Cardiac muscle cell (in vitro differentiated cells and primary cell): ENCODE measurements around the gene RRBP1. TPM values are rescaled to one million over a fixed set of nuclear protein-coding genes. Genes with fewer than 3 reads are reported as not detected.
A peak's percentile ranks its signal among the peaks of the same experiment; 100 is the strongest.

Experiments used
- DNase-seq, 2 donors: peaks; one replicate each; pipeline versions ENCODE4 v3.0.0 to v3.0.0-alpha.2; 2010 to 2017; ENCODE audit warnings: low read depth in 1 of 2, low spot score in 1 of 2
- H3K27ac ChIP-seq: fragments of 200-600 bp; sonication (generic); 2 replicates; pipeline ENCODE4 v1.5.1; 2016
- H3K27me3 ChIP-seq: fragments of 200-600 bp; sonication (generic); 2 replicates; pipeline ENCODE4 v1.6.0; 2016; ENCODE audit warnings: control low read depth
- H3K36me3 ChIP-seq: fragments of 200-600 bp; sonication (generic); 2 replicates; pipeline ENCODE4 v1.5.1; 2016; ENCODE audit warnings: control low read depth
- H3K4me1 ChIP-seq: fragments of 200-600 bp; sonication (generic); 2 replicates; pipeline ENCODE4 v1.8.1; 2017; ENCODE audit warnings: low read depth, mild to moderate bottlenecking, mixed run types
- H3K4me3 ChIP-seq: fragments of 200-600 bp; sonication (generic); 2 replicates; pipeline ENCODE4 v1.5.1; 2016; ENCODE audit warnings: mild to moderate bottlenecking
- H3K9me3 ChIP-seq: fragments of 200-600 bp; sonication (generic); 2 replicates; pipeline ENCODE4 v1.5.1; 2017; ENCODE audit warnings: low read depth, mild to moderate bottlenecking, control low read depth
- polyA plus RNA-seq: library from polyadenylated mRNA; unstranded; fragments of >200 nt; fragmentation: Nextera tagmentation; extraction: Ambion mirVana; gene quantifications from 2 replicates; pipeline ENCODE4 v1.2.1, GENCODE V29; 2016
- total RNA-seq: library from RNA; depleted of rRNA; stranded (reverse); fragments of >200 nt; gene quantifications from 2 replicates; pipeline ENCODE4 v1.2.3, GENCODE V29; 2016
- TF ChIP-seq, protein P1 (sequence below): IDR thresholded peaks from 2 replicates; pipeline ENCODE4 v1.5.1; 2012; ENCODE audit warnings: low read depth, mild to moderate bottlenecking, low read length

Gene RRBP1
- total and polyA plus RNA-seq, 2 experiments from 2014 or later = 50.7 to 77.5 TPM

DNA sequence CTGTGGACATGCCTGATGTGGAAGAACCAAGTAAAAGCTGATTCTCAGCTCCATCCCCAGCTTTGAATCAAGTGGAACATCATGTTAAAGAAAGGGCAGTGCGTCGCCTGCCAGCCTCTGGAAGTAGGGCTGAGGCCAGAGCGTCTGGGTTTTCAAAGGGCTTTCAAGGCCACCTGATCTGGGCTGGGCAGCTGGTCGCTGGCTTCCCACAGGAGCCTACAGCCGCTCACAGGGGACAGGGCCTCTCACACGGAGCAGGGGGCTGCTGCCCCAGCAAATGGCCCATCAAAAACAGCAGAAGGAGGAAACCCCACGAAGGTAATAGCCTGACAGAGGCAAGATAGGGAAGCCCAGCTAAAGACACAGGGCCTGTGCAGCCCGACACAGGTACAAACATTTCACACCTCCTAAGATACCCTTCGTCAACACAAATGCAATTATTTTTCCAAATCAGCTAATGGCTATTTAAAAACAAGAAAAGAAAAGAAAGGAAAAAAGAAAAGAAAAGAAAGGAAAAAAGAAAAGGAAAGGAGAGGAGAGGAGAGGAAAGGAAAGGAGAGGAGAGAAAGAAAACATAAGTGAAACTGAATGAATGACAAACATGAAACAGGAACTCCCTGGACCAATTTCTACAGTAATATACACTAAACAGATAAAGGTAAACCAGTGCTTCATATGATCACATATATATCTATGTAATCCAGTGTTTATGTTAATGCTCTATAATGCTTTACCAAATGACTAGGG lies 24.8 kb downstream of the RRBP1 start:
- H3K4me1 ChIP-seq = peaks cover 8% of the 10 kb centered on the region
- peak in 1 of 2 donors; percentile 51 for DNase-seq
- no peaks in the 10 kb centered on the region for H3K27me3 ChIP-seq
- H3K9me3 ChIP-seq = no peaks in the 10 kb centered on the region
- H3K27ac ChIP-seq = no peak overlapping the region
- no peak overlapping the region for H3K4me3 ChIP-seq
- TF ChIP-seq, protein P1, sequence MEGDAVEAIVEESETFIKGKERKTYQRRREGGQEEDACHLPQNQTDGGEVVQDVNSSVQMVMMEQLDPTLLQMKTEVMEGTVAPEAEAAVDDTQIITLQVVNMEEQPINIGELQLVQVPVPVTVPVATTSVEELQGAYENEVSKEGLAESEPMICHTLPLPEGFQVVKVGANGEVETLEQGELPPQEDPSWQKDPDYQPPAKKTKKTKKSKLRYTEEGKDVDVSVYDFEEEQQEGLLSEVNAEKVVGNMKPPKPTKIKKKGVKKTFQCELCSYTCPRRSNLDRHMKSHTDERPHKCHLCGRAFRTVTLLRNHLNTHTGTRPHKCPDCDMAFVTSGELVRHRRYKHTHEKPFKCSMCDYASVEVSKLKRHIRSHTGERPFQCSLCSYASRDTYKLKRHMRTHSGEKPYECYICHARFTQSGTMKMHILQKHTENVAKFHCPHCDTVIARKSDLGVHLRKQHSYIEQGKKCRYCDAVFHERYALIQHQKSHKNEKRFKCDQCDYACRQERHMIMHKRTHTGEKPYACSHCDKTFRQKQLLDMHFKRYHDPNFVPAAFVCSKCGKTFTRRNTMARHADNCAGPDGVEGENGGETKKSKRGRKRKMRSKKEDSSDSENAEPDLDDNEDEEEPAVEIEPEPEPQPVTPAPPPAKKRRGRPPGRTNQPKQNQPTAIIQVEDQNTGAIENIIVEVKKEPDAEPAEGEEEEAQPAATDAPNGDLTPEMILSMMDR = no peak
- no peaks in the 10 kb centered on the region for H3K36me3 ChIP-seq

DNA sequence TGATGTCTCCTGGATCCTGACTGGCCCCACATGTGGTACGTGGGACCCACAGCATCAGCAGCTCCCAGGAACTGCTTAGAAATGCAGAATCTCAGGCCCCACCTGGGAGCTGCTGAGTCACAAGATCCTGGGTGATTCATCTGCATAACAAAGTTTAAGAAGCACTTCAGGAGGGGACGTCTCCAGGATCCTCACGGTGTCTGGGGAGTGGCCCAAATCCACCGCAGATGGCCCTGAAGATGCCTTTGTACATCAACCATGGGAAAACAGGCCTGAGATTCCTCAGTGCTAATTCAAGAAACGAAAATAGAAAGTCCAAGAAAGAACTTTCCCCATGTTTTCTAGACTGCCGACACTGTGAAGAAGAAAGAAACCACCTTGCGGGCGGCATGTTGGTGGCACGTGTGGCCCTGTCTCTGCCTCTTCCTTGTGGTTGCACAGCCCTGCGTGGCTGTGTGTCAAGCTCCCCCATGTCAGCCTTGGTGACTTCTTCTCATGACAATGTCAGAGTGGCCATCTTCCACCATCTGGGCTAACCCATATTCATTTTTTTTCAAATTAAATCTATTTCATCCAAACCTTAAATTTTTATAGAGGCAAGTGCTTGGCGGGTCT lies 26.1 kb downstream of the RRBP1 start:
- no peak for DNase-seq
- Histone ChIP-seq H3K9me3 (no peaks in the 10 kb centered on the region), H3K36me3 (no peaks in the 10 kb centered on the region), H3K27me3 (no peaks in the 10 kb centered on the region), H3K27ac (no peak overlapping the region), H3K4me3 (no peak overlapping the region), H3K4me1 (peaks cover 8% of the 10 kb centered on the region)
- TF ChIP-seq, protein P1 = no peak

DNA sequence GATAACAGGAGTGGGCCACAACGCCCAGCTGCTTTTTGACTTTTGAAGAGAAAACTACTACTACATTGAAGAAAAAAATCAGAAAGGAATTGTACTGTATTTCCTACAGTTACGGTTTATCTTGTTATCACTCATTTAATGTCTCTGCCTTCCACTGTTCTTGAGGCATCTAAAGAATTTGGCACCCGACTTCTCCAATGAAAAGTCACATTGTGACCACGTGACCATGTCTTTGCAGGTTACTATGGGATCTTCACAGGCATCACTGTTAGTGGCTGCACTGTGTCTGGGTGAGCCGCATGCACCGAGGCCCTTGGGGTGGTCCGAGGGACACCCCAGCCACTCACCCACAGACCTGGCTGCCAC lies 26.8 kb downstream of the RRBP1 start:
- TF ChIP-seq, protein P1 = no peak
- no peak overlapping the region for H3K27ac ChIP-seq
- peaks cover 11% of the 10 kb centered on the region for H3K4me1 ChIP-seq
- H3K27me3 ChIP-seq = no peaks in the 10 kb centered on the region
- no peak overlapping the region for H3K4me3 ChIP-seq
- no peaks in the 10 kb centered on the region for H3K9me3 ChIP-seq
- H3K36me3 ChIP-seq = no peaks in the 10 kb centered on the region
- DNase-seq = peak in 1 of 2 donors; percentile 61

DNA sequence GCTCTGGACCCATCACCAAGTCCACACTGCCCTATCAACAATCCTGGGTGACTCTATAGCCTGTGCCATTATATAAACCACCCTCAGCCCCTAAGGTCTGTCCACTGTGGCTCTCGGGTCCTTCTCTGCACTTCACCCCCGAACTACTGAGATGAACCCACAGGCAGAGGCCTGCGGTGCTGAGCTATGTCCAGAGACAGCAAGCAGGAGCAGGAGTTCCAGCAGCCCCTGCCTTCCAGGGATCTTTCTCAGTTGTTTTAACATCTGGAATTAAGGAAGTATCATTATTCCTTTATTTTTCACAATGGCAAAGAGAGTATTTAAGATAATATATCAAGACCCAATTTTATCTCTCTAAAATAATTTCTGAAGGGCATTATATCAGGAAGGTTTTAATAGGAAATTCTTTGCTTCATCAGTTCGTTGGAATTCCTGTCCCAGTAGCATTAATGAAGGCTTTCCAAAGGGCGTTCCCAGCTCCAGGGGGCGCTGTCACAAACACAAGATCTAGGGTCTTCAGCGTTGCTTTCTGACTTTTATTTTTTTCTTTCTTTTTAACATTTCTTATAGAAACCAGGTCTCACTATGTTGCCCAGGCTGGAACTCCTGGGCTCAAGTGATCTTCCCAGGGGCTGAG lies 27.3 kb downstream of the RRBP1 start:
- TF ChIP-seq, protein P1 = peak; percentile 79
- H3K9me3 ChIP-seq = no peaks in the 10 kb centered on the region
- H3K4me3 ChIP-seq = no peak overlapping the region
- no peaks in the 10 kb centered on the region for H3K36me3 ChIP-seq
- no peaks in the 10 kb centered on the region for H3K27me3 ChIP-seq
- peak; percentile 66 to 70 for DNase-seq
- H3K27ac ChIP-seq = no peak overlapping the region
- peaks cover 15% of the 10 kb centered on the region for H3K4me1 ChIP-seq

DNA sequence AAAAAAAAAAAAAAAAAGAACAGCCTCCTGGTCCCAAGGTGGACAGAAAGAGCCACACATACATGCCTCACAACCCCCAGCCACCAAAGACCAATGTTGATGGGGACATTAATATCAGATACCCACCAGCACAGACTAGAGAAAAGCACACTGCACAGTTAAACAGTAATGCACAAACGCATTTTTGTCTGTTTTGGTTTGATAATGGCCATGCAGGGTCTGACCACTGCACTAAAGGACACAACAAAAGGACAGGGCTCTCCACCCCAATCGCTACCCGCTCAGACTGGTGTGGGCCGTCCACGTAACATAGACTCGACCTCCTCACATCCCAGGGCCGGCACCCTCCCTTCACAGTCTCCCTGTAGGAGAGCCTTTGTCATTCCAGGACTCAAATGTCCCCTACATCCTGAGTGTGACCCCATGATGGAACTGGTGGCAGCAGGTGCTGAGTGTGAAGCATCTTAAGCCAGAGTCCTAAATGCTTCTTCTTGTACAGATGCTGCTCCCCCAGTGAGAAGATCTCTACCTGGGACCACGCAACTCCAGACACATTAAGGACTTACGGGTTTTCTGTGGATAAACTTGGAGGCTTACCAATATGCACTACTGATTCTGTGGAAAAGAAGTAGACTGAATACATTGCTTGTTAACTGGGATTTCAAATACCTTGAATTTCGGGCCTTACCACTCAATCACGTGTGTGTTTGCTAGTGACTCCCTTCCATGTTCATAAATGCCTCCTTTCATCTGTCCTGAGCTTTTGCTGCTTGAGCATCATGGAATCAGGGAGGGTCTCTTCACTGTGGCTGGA lies 28.0 kb downstream of the RRBP1 start:
- no peak for DNase-seq
- TF ChIP-seq, protein P1 = no peak
- Histone ChIP-seq H3K27me3 (no peaks in the 10 kb centered on the region), H3K4me1 (peaks cover 18% of the 10 kb centered on the region), H3K4me3 (no peak overlapping the region), H3K36me3 (no peaks in the 10 kb centered on the region), H3K9me3 (no peaks in the 10 kb centered on the region), H3K27ac (no peak overlapping the region)
